HG02973 (cell line): ENCODE measurements around the gene MBOAT1.
A peak's percentile ranks its signal among the peaks of the same experiment; 100 is the strongest.
"Not testable (repeated sequence)": the region's sequence is repeated elsewhere in the genome, so short reads cannot be mapped to it uniquely, and the experiment has no call there.

Source experiments
- ATAC-seq: cut with Tn5 transposase; IDR thresholded peaks from one replicate; pipeline ENCODE4 v1.9.1; 2021; ENCODE audit warnings: moderate library complexity; ENCODE audit not compliant: unreplicated experiment

MBOAT1 gene, protein sequence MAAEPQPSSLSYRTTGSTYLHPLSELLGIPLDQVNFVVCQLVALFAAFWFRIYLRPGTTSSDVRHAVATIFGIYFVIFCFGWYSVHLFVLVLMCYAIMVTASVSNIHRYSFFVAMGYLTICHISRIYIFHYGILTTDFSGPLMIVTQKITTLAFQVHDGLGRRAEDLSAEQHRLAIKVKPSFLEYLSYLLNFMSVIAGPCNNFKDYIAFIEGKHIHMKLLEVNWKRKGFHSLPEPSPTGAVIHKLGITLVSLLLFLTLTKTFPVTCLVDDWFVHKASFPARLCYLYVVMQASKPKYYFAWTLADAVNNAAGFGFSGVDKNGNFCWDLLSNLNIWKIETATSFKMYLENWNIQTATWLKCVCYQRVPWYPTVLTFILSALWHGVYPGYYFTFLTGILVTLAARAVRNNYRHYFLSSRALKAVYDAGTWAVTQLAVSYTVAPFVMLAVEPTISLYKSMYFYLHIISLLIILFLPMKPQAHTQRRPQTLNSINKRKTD

DNA sequence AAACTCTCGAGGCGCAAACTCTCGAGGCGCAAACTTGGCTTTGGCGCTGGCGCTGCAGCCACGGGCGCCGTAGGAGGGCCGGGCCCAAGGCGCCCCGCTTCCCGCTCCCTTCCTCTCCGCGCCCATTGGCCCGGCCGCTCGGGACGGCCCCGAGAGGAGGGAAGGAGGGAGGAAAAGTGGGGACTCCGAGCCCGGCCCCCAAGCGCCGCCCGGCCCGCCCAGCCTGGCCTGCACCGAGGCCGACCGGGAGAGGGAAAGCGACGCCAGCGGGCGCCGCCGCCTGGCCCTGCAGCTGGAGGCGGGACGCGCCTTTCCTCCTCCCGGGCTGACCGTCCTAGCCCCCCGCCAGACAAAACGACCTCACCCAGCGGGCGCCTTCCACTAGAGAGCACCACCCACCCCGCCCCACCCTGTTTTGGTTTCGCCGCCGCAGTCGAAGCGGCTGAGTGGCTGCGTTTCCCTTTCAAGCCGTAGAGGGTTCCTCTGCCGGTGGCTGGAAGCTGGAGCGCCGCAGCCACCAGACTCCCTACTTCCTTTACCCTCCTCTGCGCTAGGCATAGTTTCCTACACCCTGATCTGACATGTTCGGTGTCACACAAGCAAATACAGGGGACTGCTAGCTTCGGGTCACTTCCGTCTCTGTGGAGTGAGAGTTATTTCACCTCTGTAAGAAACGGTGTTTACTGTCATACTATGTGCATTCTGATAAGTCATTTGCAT lies at the start of gene MBOAT1:
MBOAT1 (minus strand) TSS at position 78 of the 720 bp plus-strand sequence. CDS start 235 bp downstream, outside the sequence.
- ATAC-seq = peak; percentile 74

- ATAC-seq = no peak
Measured at GRCh38 chr6:20261685-20262084, 49.4 kb upstream of the MBOAT1 start.

GRCh38 chr6:20260360-20260759 lies 48.1 kb upstream of the MBOAT1 start:
- no peak for ATAC-seq

DNA sequence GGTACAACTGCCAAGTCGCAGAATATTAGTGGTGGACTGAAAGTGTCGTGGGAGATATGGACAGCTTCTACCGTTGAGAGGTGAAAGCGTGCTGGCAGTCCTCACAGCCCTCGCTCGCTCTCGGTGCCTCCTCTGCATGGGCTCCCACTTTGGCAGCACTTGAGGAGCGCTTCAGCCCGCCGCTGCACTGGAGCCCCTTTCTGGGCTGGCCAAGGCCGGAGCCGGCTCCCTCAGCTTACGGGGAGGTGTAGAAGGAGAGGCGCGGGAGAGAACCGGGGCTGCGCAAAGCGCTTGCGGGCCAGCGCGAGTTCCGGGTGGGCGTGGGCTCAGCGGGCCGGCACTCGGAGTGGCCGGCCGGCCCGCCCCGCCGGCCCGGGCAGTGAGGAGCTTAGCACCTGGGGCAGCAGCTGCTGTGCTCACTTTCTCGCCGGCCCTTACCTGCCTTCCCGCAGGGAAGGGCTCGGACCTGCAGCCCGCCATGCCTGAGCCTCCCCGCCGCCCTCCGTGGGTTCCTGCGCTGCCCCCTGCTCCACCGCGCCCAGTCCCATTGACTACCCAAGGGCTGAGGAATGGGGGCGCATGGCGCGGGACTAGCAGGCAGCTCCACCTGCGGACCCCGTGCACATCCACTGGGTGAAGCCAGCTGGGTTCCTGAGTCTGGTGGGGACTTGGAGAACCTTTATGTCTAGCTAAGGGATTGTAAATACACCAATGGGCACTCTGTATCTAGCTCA lies 47.2 kb upstream of the MBOAT1 start:
- ATAC-seq = no peak

GRCh38 chr6:20255428-20255827 lies 43.2 kb upstream of the MBOAT1 start:
- ATAC-seq = no peak

- no peak for ATAC-seq
Measured at GRCh38 chr6:20254295-20254694, 42.0 kb upstream of the MBOAT1 start.

GRCh38 chr6:20253021-20253420 lies 40.8 kb upstream of the MBOAT1 start:
- ATAC-seq = no peak

GRCh38 chr6:20252311-20252710 lies 40.0 kb upstream of the MBOAT1 start:
- ATAC-seq = no peak

DNA sequence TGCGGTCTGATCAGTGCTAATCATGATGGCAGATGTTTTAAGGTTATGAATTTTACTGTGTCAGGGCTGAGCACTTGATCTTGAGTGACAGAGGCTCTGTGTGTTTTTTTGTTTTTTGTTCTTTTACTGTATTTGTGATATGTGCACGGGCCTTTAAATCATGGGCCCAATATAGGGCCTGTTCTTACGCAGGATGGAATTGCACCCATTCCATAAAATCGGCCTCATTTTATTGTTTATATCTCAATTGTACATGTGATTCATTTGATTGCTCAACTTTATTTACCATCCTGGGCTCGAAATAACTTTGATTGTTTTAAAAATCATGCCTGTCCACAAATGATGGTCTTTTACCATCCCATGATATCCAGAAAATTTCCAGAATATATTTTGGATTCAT lies 39.3 kb upstream of the MBOAT1 start:
- ATAC-seq = no peak

- ATAC-seq = no peak
Measured at GRCh38 chr6:20246125-20246524, 33.9 kb upstream of the MBOAT1 start.

- ATAC-seq = not testable (repeated sequence)
Measured at GRCh38 chr6:20244807-20245681, 32.8 kb upstream of the MBOAT1 start.

DNA sequence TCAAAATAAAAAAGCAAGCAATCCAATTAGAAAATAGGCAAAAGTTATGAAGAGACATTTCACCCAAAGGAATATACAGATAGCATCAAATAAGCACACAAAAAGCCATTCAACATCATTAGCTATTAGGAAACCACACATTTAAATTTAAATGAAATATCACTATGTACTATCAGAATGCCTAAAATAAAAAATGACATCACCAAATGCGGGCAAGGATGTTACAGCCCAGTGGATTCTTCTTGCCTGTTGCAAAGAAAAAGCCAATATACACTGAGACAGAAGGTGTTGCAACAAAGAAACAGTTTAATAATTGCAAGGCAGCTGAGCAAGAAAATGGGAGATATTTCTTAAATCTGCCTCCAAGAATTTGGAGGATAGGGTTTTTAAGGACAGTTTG lies 31.0 kb upstream of the MBOAT1 start:
- no peak for ATAC-seq

GRCh38 chr6:20242397-20242796 lies 30.1 kb upstream of the MBOAT1 start:
- no peak for ATAC-seq

DNA sequence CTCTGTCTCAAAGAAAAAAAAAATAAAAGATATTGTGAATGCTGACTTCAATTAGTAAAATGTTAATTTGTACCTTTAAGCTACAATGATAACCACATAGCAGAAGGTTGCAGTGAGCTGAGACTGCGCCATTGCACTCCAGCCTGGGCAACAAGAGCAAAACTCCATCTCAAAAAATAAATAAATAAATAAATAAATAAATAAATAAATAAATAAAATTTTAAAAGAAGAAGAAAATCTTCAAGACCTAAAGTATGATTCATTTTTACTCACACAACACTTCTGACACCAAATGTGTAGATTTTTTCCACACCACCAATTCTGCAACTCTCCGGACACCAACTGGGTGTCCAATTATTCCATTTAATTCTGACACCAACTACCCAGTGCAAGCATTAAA lies 28.8 kb upstream of the MBOAT1 start:
- ATAC-seq = no peak

GRCh38 chr6:20238688-20239587 lies 26.7 kb upstream of the MBOAT1 start:
- no peak for ATAC-seq

GRCh38 chr6:20237677-20238460 lies 25.6 kb upstream of the MBOAT1 start:
- no peak for ATAC-seq

GRCh38 chr6:20236909-20237600 lies 24.8 kb upstream of the MBOAT1 start:
- no peak for ATAC-seq

DNA sequence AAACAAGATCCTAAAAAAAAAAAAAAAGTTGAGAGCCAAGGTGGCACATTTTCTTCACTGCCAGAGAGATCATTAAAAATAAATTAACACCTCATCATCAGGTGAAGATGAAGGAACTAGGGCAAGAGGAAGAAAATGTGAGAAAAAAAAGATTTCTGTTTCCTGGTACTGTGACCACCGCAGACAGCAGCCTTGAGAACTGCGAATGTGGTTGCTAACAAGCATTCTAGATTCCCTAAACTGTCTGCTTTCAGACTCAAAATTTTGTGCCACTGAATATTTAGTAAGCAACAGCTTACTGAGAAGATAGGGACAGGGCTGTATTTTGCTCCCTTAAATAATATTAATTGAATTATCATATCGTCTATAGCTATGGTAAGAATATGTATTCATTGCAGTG lies 24.1 kb upstream of the MBOAT1 start:
- no peak for ATAC-seq
